Prostate gland (tissue), 2 donors: ENCODE data around the gene ING2. TPM values are rescaled to one million over a fixed set of nuclear protein-coding genes. Genes with fewer than 3 reads are reported as not detected.

Experiments used
- DNase-seq: peaks from one replicate; pipeline ENCODE4 v3.0.0-alpha.2; 2019; ENCODE audit warnings: low spot score
- H3K27ac ChIP-seq, 2 donors: fragments of 200-600 bp; sonication (generic); 2 replicates each; pipeline ENCODE4 v1.5.1; 2017 to 2019
- H3K27me3 ChIP-seq: fragments of 200-600 bp; sonication (generic); replicated peaks from 2 replicates; pipeline ENCODE4 v1.5.1; 2019; ENCODE audit not compliant: insufficient read depth
- H3K36me3 ChIP-seq, 2 donors: fragments of 200-600 bp; sonication (generic); 1 replicate in 1 of 2; 2 replicates in 1 of 2; pipeline versions ENCODE4 v1.5.1 to v1.8.1; 2017 to 2019
- H3K4me1 ChIP-seq: fragments of 200-600 bp; sonication (generic); replicated peaks from 2 replicates; pipeline ENCODE4 v1.5.1; 2019
- H3K4me3 ChIP-seq, 2 donors: fragments of 200-600 bp; sonication (generic); 2 replicates each; pipeline ENCODE4 v1.5.1; 2017 to 2019
- H3K9me3 ChIP-seq: fragments of 200-600 bp; sonication (generic); 2 replicates; pipeline ENCODE4 v1.5.1; 2017
- CTCF ChIP-seq, 4 experiments: fragments of 200-600 bp in 2 of 4; fragments of 450-650 bp in 2 of 4; sonication (generic) in 2 of 4; IDR thresholded peaks; 1 replicate in 3 of 4; 2 replicates in 1 of 4; pipeline ENCODE4 v1.5.1; 2016 to 2019; ENCODE audit warnings: antibody characterized with exemption in 4 of 4, mild to moderate bottlenecking in 2 of 4, moderate library complexity in 2 of 4
- POLR2A ChIP-seq: fragments of 450-650 bp; IDR thresholded peaks from one replicate; pipeline ENCODE4 v1.6.1; 2016; ENCODE audit warnings: antibody characterized with exemption, mild to moderate bottlenecking
- POLR2AphosphoS5 ChIP-seq: sonication (generic); formaldehyde crosslinking; IDR thresholded peaks from one replicate; pipeline ENCODE4 v1.6.1; 2017; ENCODE audit warnings: antibody characterized with exemption
- WGBS: methylation state at CpG from one replicate; pipeline ENCODE4 v1.1.5; 2018; 5-methylcytosine and 5-hydroxymethylcytosine counted together
- intact Hi-C: fragments of 100-400 bp; cut with DNase I; formaldehyde crosslinking; loops from one replicate; pipeline ENCODE4 v1.14.2; 2022
- total RNA-seq, 2 donors: library from RNA; depleted of rRNA; stranded (reverse); fragments of >200 nt; gene quantifications; one replicate each; pipeline ENCODE4 v1.1.0, GENCODE V29; 2016

ING2 gene
- total RNA-seq, 2 donors from 2014 or later, result 23.1 to 34.6 TPM

- Histone ChIP-seq H3K36me3 (no peaks in the 10 kb centered on the region), H3K27ac (no peak overlapping the region), H3K4me3 (no peak overlapping the region), H3K9me3 (no peaks in the 10 kb centered on the region), H3K27me3 (no peaks in the 10 kb centered on the region), H3K4me1 (no peaks in the 10 kb centered on the region)
- intact Hi-C loops, result no loop called here
- no peak for TF ChIP-seq POLR2AphosphoS5
- TF ChIP-seq POLR2A, result no peak
- TF ChIP-seq CTCF (IDR thresholded peaks at IDR 0.05), result no peak
- no peak for DNase-seq
- 76% methylated on average over 3 of the region's 3 CpGs for WGBS
Measured at GRCh38 chr4:183517781-183518180, 12.9 kb downstream of the ING2 start.

GRCh38 chr4:183522821-183523220, 18.0 kb downstream of the ING2 start:
- TF ChIP-seq POLR2AphosphoS5 (no peak), CTCF (IDR thresholded peaks at IDR 0.05) (no peak), POLR2A (no peak)
- 67% methylated on average over 4 of the region's 4 CpGs for WGBS
- DNase-seq, result no peak
- no peak overlapping the region for H3K4me3 ChIP-seq
- H3K4me1 ChIP-seq, result no peaks in the 10 kb centered on the region
- no peaks in the 10 kb centered on the region for H3K9me3 ChIP-seq
- H3K27ac ChIP-seq, result no peak overlapping the region
- intact Hi-C loops, result no loop called here
- H3K36me3 ChIP-seq, result no peaks in the 10 kb centered on the region
- H3K27me3 ChIP-seq, result no peaks in the 10 kb centered on the region

GRCh38 chr4:183527326-183527725, 22.5 kb downstream of the ING2 start:
- Histone ChIP-seq H3K4me3 (no peak overlapping the region), H3K36me3 (no peaks in the 10 kb centered on the region), H3K27ac (no peak overlapping the region), H3K4me1 (no peaks in the 10 kb centered on the region), H3K9me3 (no peaks in the 10 kb centered on the region), H3K27me3 (no peaks in the 10 kb centered on the region)
- intact Hi-C loops, result no loop called here
- DNase-seq, result no peak
- 45% methylated on average over 2 of the region's 2 CpGs for WGBS
- TF ChIP-seq POLR2A, result no peak
- TF ChIP-seq CTCF (IDR thresholded peaks at IDR 0.05), result no peak
- no peak for TF ChIP-seq POLR2AphosphoS5

- no peaks in the 10 kb centered on the region for H3K27me3 ChIP-seq
- H3K4me1 ChIP-seq, result no peaks in the 10 kb centered on the region
- H3K9me3 ChIP-seq, result no peaks in the 10 kb centered on the region
- WGBS, result 60% methylated on average over 4 of the region's 4 CpGs
- intact Hi-C loops, result no loop called here
- H3K27ac ChIP-seq, result no peak overlapping the region
- no peaks in the 10 kb centered on the region for H3K36me3 ChIP-seq
- TF ChIP-seq POLR2AphosphoS5, result no peak
- TF ChIP-seq POLR2A, result no peak
- TF ChIP-seq CTCF (IDR thresholded peaks at IDR 0.05), result no peak
- DNase-seq, result no peak
- H3K4me3 ChIP-seq, result no peak overlapping the region
Measured at GRCh38 chr4:183532821-183533220, 28.0 kb downstream of the ING2 start.

GRCh38 chr4:183533698-183534097, 28.8 kb downstream of the ING2 start:
- Histone ChIP-seq H3K9me3 (no peaks in the 10 kb centered on the region), H3K4me3 (no peak overlapping the region), H3K27ac (no peak overlapping the region), H3K27me3 (no peaks in the 10 kb centered on the region), H3K4me1 (no peaks in the 10 kb centered on the region), H3K36me3 (no peaks in the 10 kb centered on the region)
- WGBS, result 80% methylated on average over 23 of the region's 23 CpGs
- DNase-seq, result no peak
- intact Hi-C loops, result no loop called here
- no peak for TF ChIP-seq POLR2A
- no peak for TF ChIP-seq POLR2AphosphoS5
- TF ChIP-seq CTCF (IDR thresholded peaks at IDR 0.05), result no peak
